ENCODE measurements around the gene VANGL1. TPM values are rescaled to one million over a fixed set of nuclear protein-coding genes. Genes with fewer than 3 reads are reported as not detected.

VANGL1 gene
- total and polyA plus RNA-seq, 4 experiments from 2014 or later, result 1.5 to 2.3 (median 1.7) TPM

DNA sequence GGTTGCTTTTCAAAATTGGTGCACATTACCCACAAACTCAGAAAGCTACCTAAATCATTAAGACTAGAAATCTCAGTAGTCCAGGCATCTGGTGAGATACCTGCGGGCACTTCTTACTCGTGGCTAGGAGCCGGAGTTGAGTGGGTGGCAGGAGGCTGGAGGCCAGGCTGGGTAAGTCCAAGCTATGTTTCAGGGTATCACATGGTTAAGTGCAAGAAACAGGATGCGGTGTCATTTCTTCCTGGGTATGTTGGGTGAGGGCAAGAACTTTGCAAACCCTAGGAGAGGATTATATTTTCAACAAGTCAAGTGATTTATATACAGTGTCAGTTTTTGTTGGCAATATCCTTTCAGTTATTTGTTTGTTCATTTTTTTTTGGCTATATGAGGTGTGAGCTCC, 41.0 kb downstream of the VANGL1 start:
- POLR2A ChIA-PET (ENCODE audit: partially characterized antibody), result no interaction called here
- no peaks in the 10 kb centered on the region for H3K27me3 ChIP-seq (ENCODE audit: insufficient read depth, low read length)
- intact Hi-C loops (cut with micrococcal nuclease), result no loop called here
- H3K27ac Mint-ChIP-seq, result no peak overlapping the region
- CTCF ChIA-PET (ENCODE audit: partially characterized antibody), result interaction anchor here (1.0 kb wide), 1 partner anchor 24 kb away, joined by 3 read pairs; no protein-coding TSS in a partner anchor
- H3K36me3 Mint-ChIP-seq, result peaks cover 0 to 3% of the 10 kb centered on the region in 2 donors
- no peaks in the 10 kb centered on the region for H3K27me3 Mint-ChIP-seq
- no peaks in the 10 kb centered on the region for H3K4me1 ChIP-seq (ENCODE audit: insufficient read depth, low read length)
- H3K9me3 Mint-ChIP-seq, result no peaks in the 10 kb centered on the region
- no peak overlapping the region for H3K4me3 ChIP-seq (ENCODE audit: low read length in 2 of 2)
- no peaks in the 10 kb centered on the region for H3K4me1 Mint-ChIP-seq
- H3K27ac ChIP-seq (ENCODE audit: low read depth, low read length), result no peak overlapping the region
- no peaks in the 10 kb centered on the region for H3K36me3 ChIP-seq (ENCODE audit: insufficient read depth, low read length)
- no peak for DNase-seq
- H3K9me3 ChIP-seq (ENCODE audit: control insufficient read depth in 1 of 2, low read length in 2 of 2), result no peaks in the 10 kb centered on the region
- no peak overlapping the region for H3K4me3 Mint-ChIP-seq

- no peaks in the 10 kb centered on the region for H3K36me3 ChIP-seq (ENCODE audit: insufficient read depth, low read length)
- no peaks in the 10 kb centered on the region for H3K27me3 ChIP-seq (ENCODE audit: insufficient read depth, low read length)
- CTCF ChIA-PET (ENCODE audit: partially characterized antibody), result no interaction called here
- Mint-ChIP-seq H3K27me3 (no peaks in the 10 kb centered on the region), H3K36me3 (peaks cover 0 to 4% of the 10 kb centered on the region in 2 donors), H3K9me3 (no peaks in the 10 kb centered on the region), H3K4me1 (no peaks in the 10 kb centered on the region), H3K27ac (no peak overlapping the region), H3K4me3 (no peak overlapping the region)
- no peak for DNase-seq
- no peaks in the 10 kb centered on the region for H3K9me3 ChIP-seq (ENCODE audit: control insufficient read depth in 1 of 2, low read length in 2 of 2)
- no peak overlapping the region for H3K4me3 ChIP-seq (ENCODE audit: low read length in 2 of 2)
- intact Hi-C loops (cut with micrococcal nuclease), result no loop called here
- H3K27ac ChIP-seq (ENCODE audit: low read depth, low read length), result no peak overlapping the region
- no peaks in the 10 kb centered on the region for H3K4me1 ChIP-seq (ENCODE audit: insufficient read depth, low read length)
- POLR2A ChIA-PET (ENCODE audit: partially characterized antibody), result no interaction called here
Observed at GRCh38 chr1:115685029-115685705, 43.4 kb downstream of the VANGL1 start.

- H3K27me3 Mint-ChIP-seq, result no peaks in the 10 kb centered on the region
- CTCF ChIA-PET (ENCODE audit: partially characterized antibody), result interaction anchor here (1.4 kb wide), 1 partner anchor 19 kb away, joined by 4 read pairs; no protein-coding TSS in a partner anchor
- no peak overlapping the region for H3K4me3 Mint-ChIP-seq
- Histone ChIP-seq H3K9me3 (ENCODE audit: control insufficient read depth in 1 of 2, low read length in 2 of 2) (no peaks in the 10 kb centered on the region), H3K4me1 (ENCODE audit: insufficient read depth, low read length) (no peaks in the 10 kb centered on the region), H3K27me3 (ENCODE audit: insufficient read depth, low read length) (no peaks in the 10 kb centered on the region), H3K4me3 (ENCODE audit: low read length in 2 of 2) (no peak overlapping the region), H3K27ac (ENCODE audit: low read depth, low read length) (no peak overlapping the region), H3K36me3 (ENCODE audit: insufficient read depth, low read length) (no peaks in the 10 kb centered on the region)
- no peaks in the 10 kb centered on the region for H3K4me1 Mint-ChIP-seq
- no peak for DNase-seq
- POLR2A ChIA-PET (ENCODE audit: partially characterized antibody), result no interaction called here
- no peak overlapping the region for H3K27ac Mint-ChIP-seq
- intact Hi-C loops (cut with micrococcal nuclease), result no loop called here
- H3K36me3 Mint-ChIP-seq, result peaks cover 0 to 11% of the 10 kb centered on the region in 2 donors
- H3K9me3 Mint-ChIP-seq, result no peaks in the 10 kb centered on the region
Observed at GRCh38 chr1:115687744-115688143, 46.0 kb downstream of the VANGL1 start.

DNA sequence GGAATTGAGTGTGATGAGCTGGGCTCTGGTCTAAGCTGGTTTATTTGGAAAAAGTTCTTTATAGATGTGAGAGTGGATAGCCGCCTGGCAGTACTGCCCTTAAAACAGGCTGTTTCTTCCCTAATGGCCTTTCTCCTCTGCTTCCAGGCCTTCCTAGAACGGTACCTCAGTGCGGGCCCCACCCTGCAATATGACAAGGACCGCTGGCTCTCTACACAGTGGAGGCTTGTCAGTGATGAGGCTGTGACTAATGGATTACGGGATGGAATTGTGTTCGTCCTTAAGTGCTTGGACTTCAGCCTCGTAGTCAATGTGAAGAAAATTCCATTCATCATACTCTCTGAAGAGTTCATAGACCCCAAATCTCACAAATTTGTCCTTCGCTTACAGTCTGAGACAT, 49.2 kb downstream of the VANGL1 start:
- CTCF ChIA-PET (ENCODE audit: partially characterized antibody), result interaction anchor here (3.2 kb wide), 1 partner anchor 15 kb away, joined by 13 read pairs; no protein-coding TSS in a partner anchor
- H3K4me3 ChIP-seq (ENCODE audit: low read length in 2 of 2), result no peak overlapping the region
- H3K27ac ChIP-seq (ENCODE audit: low read depth, low read length), result no peak overlapping the region
- H3K27me3 Mint-ChIP-seq, result no peaks in the 10 kb centered on the region
- no peak overlapping the region for H3K4me3 Mint-ChIP-seq
- no peaks in the 10 kb centered on the region for H3K4me1 ChIP-seq (ENCODE audit: insufficient read depth, low read length)
- H3K9me3 ChIP-seq (ENCODE audit: control insufficient read depth in 1 of 2, low read length in 2 of 2), result no peaks in the 10 kb centered on the region
- no peaks in the 10 kb centered on the region for H3K4me1 Mint-ChIP-seq
- no peak for DNase-seq
- peaks cover 0 to 9% of the 10 kb centered on the region in 2 donors for H3K36me3 Mint-ChIP-seq
- H3K27ac Mint-ChIP-seq, result no peak overlapping the region
- H3K36me3 ChIP-seq (ENCODE audit: insufficient read depth, low read length), result no peaks in the 10 kb centered on the region
- H3K27me3 ChIP-seq (ENCODE audit: insufficient read depth, low read length), result no peaks in the 10 kb centered on the region
- intact Hi-C loops (cut with micrococcal nuclease), result no loop called here
- H3K9me3 Mint-ChIP-seq, result no peaks in the 10 kb centered on the region
- POLR2A ChIA-PET (ENCODE audit: partially characterized antibody), result no interaction called here

GRCh38 chr1:115692224-115692623, 50.5 kb downstream of the VANGL1 start:
- no peak overlapping the region for H3K27ac Mint-ChIP-seq
- no peak for DNase-seq
- H3K4me3 ChIP-seq (ENCODE audit: low read length in 2 of 2), result no peak overlapping the region
- no peaks in the 10 kb centered on the region for H3K27me3 Mint-ChIP-seq
- no peaks in the 10 kb centered on the region for H3K4me1 ChIP-seq (ENCODE audit: insufficient read depth, low read length)
- no peaks in the 10 kb centered on the region for H3K36me3 ChIP-seq (ENCODE audit: insufficient read depth, low read length)
- no peaks in the 10 kb centered on the region for H3K9me3 ChIP-seq (ENCODE audit: control insufficient read depth in 1 of 2, low read length in 2 of 2)
- peaks cover 0 to 9% of the 10 kb centered on the region in 2 donors for H3K36me3 Mint-ChIP-seq
- no peaks in the 10 kb centered on the region for H3K9me3 Mint-ChIP-seq
- H3K27ac ChIP-seq (ENCODE audit: low read depth, low read length), result no peak overlapping the region
- no peaks in the 10 kb centered on the region for H3K27me3 ChIP-seq (ENCODE audit: insufficient read depth, low read length)
- POLR2A ChIA-PET (ENCODE audit: partially characterized antibody), result no interaction called here
- CTCF ChIA-PET (ENCODE audit: partially characterized antibody), result interaction anchor here (1.8 kb wide), 1 partner anchor 11 kb away, joined by 4 read pairs; no protein-coding TSS in a partner anchor
- no peak overlapping the region for H3K4me3 Mint-ChIP-seq
- intact Hi-C loops (cut with micrococcal nuclease), result no loop called here
- H3K4me1 Mint-ChIP-seq, result no peaks in the 10 kb centered on the region

GRCh38 chr1:115694805-115695204, 53.0 kb downstream of the VANGL1 start:
- no peak overlapping the region for H3K4me3 Mint-ChIP-seq
- DNase-seq, result no peak
- ChIA-PET POLR2A (ENCODE audit: partially characterized antibody) (no interaction called here), CTCF (ENCODE audit: partially characterized antibody) (interaction anchor here (1.5 to 1.6 kb wide), 2 partner anchors 9 to 12 kb away, joined by 3 to 8 read pairs; no protein-coding TSS in a partner anchor)
- peaks cover 0 to 8% of the 10 kb centered on the region in 2 donors for H3K36me3 Mint-ChIP-seq
- H3K36me3 ChIP-seq (ENCODE audit: insufficient read depth, low read length), result no peaks in the 10 kb centered on the region
- peaks cover 2% of the 10 kb centered on the region in 2 donors for H3K27me3 Mint-ChIP-seq
- no peak overlapping the region for H3K27ac ChIP-seq (ENCODE audit: low read depth, low read length)
- H3K27ac Mint-ChIP-seq, result no peak overlapping the region
- H3K4me3 ChIP-seq (ENCODE audit: low read length in 2 of 2), result no peak overlapping the region
- H3K4me1 Mint-ChIP-seq, result no peaks in the 10 kb centered on the region
- intact Hi-C loops (cut with micrococcal nuclease), result no loop called here
- no peaks in the 10 kb centered on the region for H3K27me3 ChIP-seq (ENCODE audit: insufficient read depth, low read length)
- no peaks in the 10 kb centered on the region for H3K9me3 Mint-ChIP-seq
- H3K9me3 ChIP-seq (ENCODE audit: control insufficient read depth in 1 of 2, low read length in 2 of 2), result no peaks in the 10 kb centered on the region
- H3K4me1 ChIP-seq (ENCODE audit: insufficient read depth, low read length), result no peaks in the 10 kb centered on the region

- Mint-ChIP-seq H3K4me1 (no peaks in the 10 kb centered on the region), H3K36me3 (peaks cover 0 to 1% of the 10 kb centered on the region in 2 donors), H3K27me3 (peaks cover 4 to 12% of the 10 kb centered on the region in 2 donors), H3K4me3 (no peak overlapping the region), H3K9me3 (no peaks in the 10 kb centered on the region), H3K27ac (no peak overlapping the region)
- Histone ChIP-seq H3K4me3 (ENCODE audit: low read length in 2 of 2) (no peak overlapping the region), H3K27me3 (ENCODE audit: insufficient read depth, low read length) (no peaks in the 10 kb centered on the region), H3K36me3 (ENCODE audit: insufficient read depth, low read length) (no peaks in the 10 kb centered on the region), H3K9me3 (ENCODE audit: control insufficient read depth in 1 of 2, low read length in 2 of 2) (no peaks in the 10 kb centered on the region), H3K4me1 (ENCODE audit: insufficient read depth, low read length) (no peaks in the 10 kb centered on the region), H3K27ac (ENCODE audit: low read depth, low read length) (no peak overlapping the region)
- ChIA-PET POLR2A (ENCODE audit: partially characterized antibody) (no interaction called here), CTCF (ENCODE audit: partially characterized antibody) (no interaction called here)
- DNase-seq, result no peak
- intact Hi-C loops (cut with micrococcal nuclease), result no loop called here
Observed at GRCh38 chr1:115697619-115698018, 55.8 kb downstream of the VANGL1 start.

All from CD4-positive, alpha-beta memory T cell (primary cell).